A549 (cell line): Measurements from ENCODE around the gene SDSL. TPM values are rescaled to one million over a fixed set of nuclear protein-coding genes. Genes with fewer than 3 reads are reported as not detected.

Experiments
- ATAC-seq, 2 experiments: fragments of 200-7000 bp in 1 of 2; fragments of >200 bp in 1 of 2; cut with Nextera tagmentation in 1 of 2; cut with Tn5 transposase in 1 of 2; 3 replicates each; pipeline versions ENCODE4 v1.8.0 to v1.9.1; 2018 to 2020; ENCODE audit warnings: mild to moderate bottlenecking in 1 of 2, moderate library complexity in 1 of 2
- CTCF ChIA-PET: fragments of 300-600 bp; sonication (Branson Sonifier 250); formaldehyde crosslinking; extraction: SDS; loops from one replicate; lab custom pipeline; 2021; ENCODE audit warnings: antibody characterized with exemption, inconsistent platforms; lab: Yijun Ruan, JAX
- POLR2A ChIA-PET: fragments of 350-600 bp; formaldehyde crosslinking; extraction: SDS; loops from one replicate; lab custom pipeline; 2021; ENCODE audit warnings: antibody characterized with exemption, inconsistent platforms; lab: Yijun Ruan, JAX
- DNase-seq, 2 experiments: peaks; one replicate each; pipeline versions ENCODE4 v3.0.0 to v3.0.0-alpha.2; 2011 to 2016; ENCODE audit warnings: low read depth in 1 of 2, low spot score in 1 of 2
- FAIRE-seq: peaks from 2 replicates; lab custom pipeline; 2011; peaks lifted over from hg19 to GRCh38; lab: Jason Lieb, UNC
- H3K27ac ChIP-seq, 2 experiments: fragments of >200 bp; sonication (Bioruptor Twin); formaldehyde crosslinking; 3 replicates each; pipeline ENCODE4 v1.5.1; 2016 to 2017
- H3K4me1 ChIP-seq: fragments of >200 bp; sonication (Bioruptor Twin); formaldehyde crosslinking; 3 replicates; pipeline ENCODE4 v1.6.1; 2016
- H3K4me2 ChIP-seq: fragments of >200 bp; sonication (Bioruptor Twin); formaldehyde crosslinking; 3 replicates; pipeline ENCODE4 v1.6.1; 2016
- H3K4me3 ChIP-seq: fragments of >200 bp; sonication (Bioruptor Twin); formaldehyde crosslinking; 3 replicates; pipeline ENCODE4 v1.5.1; 2016
- H3K9me3 ChIP-seq: fragments of >200 bp; sonication (Bioruptor Twin); formaldehyde crosslinking; 3 replicates; pipeline ENCODE4 v1.6.1; 2016
- BCL3 ChIP-seq: fragments of >200 bp; sonication (Bioruptor Twin); formaldehyde crosslinking; IDR thresholded peaks from 3 replicates; pipeline ENCODE4 v1.6.1; 2016
- CBX8 ChIP-seq: fragments of 200-600 bp; sonication (generic); IDR thresholded peaks from 2 replicates; pipeline ENCODE4 v1.6.1; 2016
- CTCF ChIP-seq: fragments of >200 bp; sonication (Bioruptor Twin); formaldehyde crosslinking; IDR thresholded peaks from 3 replicates; pipeline ENCODE4 v1.5.1; 2016
- EHMT2 ChIP-seq: fragments of 200-600 bp; sonication (generic); IDR thresholded peaks from 2 replicates; pipeline ENCODE4 v1.6.1; 2016; ENCODE audit warnings: antibody characterized with exemption, low read depth, mild to moderate bottlenecking, moderate library complexity
- HOXB13 ChIP-seq: fragments of 250-450 bp; sonication (Bioruptor Pico); IDR thresholded peaks from 2 replicates; pipeline ENCODE4 v1.5.0; 2020; ENCODE audit warnings: low read depth, mild to moderate bottlenecking, moderate library complexity
- HOXB5 ChIP-seq: fragments of 250-450 bp; sonication (Bioruptor Pico); IDR thresholded peaks from 2 replicates; pipeline ENCODE4 v1.5.0; 2020; ENCODE audit warnings: mild to moderate bottlenecking, moderate library complexity
- JUN ChIP-seq, 2 experiments: fragments of >200 bp; sonication (Bioruptor Twin); formaldehyde crosslinking; IDR thresholded peaks; 2 replicates in 1 of 2; 3 replicates in 1 of 2; pipeline ENCODE4 v1.6.1; 2016 to 2017
- JUNB ChIP-seq: fragments of >200 bp; sonication (Bioruptor Twin); formaldehyde crosslinking; IDR thresholded peaks from 2 replicates; pipeline ENCODE4 v1.6.1; 2016
- MYC ChIP-seq: IDR thresholded peaks from 2 replicates; pipeline ENCODE4 v1.6.1; 2012; ENCODE audit warnings: mild to moderate bottlenecking, inconsistent platforms, low read length, improper control_type of control experiment, borderline replicate concordance
- NFE2L2 ChIP-seq: fragments of 150-350 bp; conservative IDR thresholded peaks from 2 replicates; pipeline ENCODE4 v1.6.1; 2014; ENCODE audit warnings: low read length
- PBX3 ChIP-seq: IDR thresholded peaks from 2 replicates; pipeline ENCODE4 v1.6.1; 2012
- PHF8 ChIP-seq: fragments of 200-600 bp; sonication (generic); IDR thresholded peaks from 2 replicates; pipeline ENCODE4 v1.6.1; 2016; ENCODE audit warnings: low read depth, mild to moderate bottlenecking, antibody characterized with exemption, moderate library complexity, borderline replicate concordance
- RARB ChIP-seq: fragments of 250-450 bp; sonication (Bioruptor Pico); IDR thresholded peaks from 2 replicates; pipeline ENCODE4 v1.8.0; 2021; ENCODE audit warnings: mild to moderate bottlenecking, moderate library complexity
- REST ChIP-seq: fragments of 200-600 bp; sonication (generic); IDR thresholded peaks from 2 replicates; pipeline ENCODE4 v1.6.1; 2016; ENCODE audit warnings: antibody characterized with exemption, mild to moderate bottlenecking, moderate library complexity
- SREBF2 ChIP-seq: fragments of 450-650 bp; IDR thresholded peaks from 2 replicates; pipeline ENCODE4 v1.6.1; 2014; ENCODE audit warnings: mild to moderate bottlenecking, moderate library complexity
- USF2 ChIP-seq: fragments of 450-650 bp; IDR thresholded peaks from 2 replicates; pipeline ENCODE4 v1.6.1; 2014; ENCODE audit warnings: antibody characterized with exemption
- ZFP36 ChIP-seq: fragments of 450-650 bp; IDR thresholded peaks from 2 replicates; pipeline ENCODE4 v1.6.1; 2014; ENCODE audit warnings: borderline replicate concordance; ENCODE audit not compliant: partially characterized antibody
- ZSCAN20 ChIP-seq: fragments of 250-450 bp; sonication (Bioruptor Pico); IDR thresholded peaks from 2 replicates; pipeline ENCODE4 v1.8.0; 2022; ENCODE audit warnings: mild to moderate bottlenecking, moderate library complexity
- WGBS: methylation state at CpG from one replicate; pipeline ENCODE4 v1.1.6; 2017; ENCODE audit errors: missing lambda C conversion rate; 5-methylcytosine and 5-hydroxymethylcytosine counted together
- polyA plus RNA-seq, 4 experiments: library from polyadenylated mRNA; depleted of rRNA in 3 of 4; stranded (reverse); fragments of >200 nt; fragmentation: RNase III in 1 of 4; extraction: RNeasy Plus Mini Kit Qiagen cat#74134 plus additional on column Dnase treatment in 1 of 4; gene quantifications; 2 replicates in 3 of 4; 3 replicates in 1 of 4; pipeline ENCODE4 v1.2.3, GENCODE V29; 2011 to 2017

The SDSL gene
- polyA plus RNA-seq, 2 of the 4 experiments (the other 2 are of a cell fraction) = 21.0 to 26.7 TPM

- TF ChIP-seq SREBF2 (no peak), PBX3 (no peak), JUN (IDR thresholded peaks at IDR 0.05) (no peak)
- TF ChIP-seq, all 56 proteins: peak for 0
- Histone ChIP-seq H3K4me1 (peaks cover 3% of the 10 kb centered on the region; the same call in 1 of the 3 replicates), H3K4me3 (no peak overlapping the region), H3K9me3 (no peaks in the 10 kb centered on the region), H3K4me2 (no peak overlapping the region), H3K27ac (no peak overlapping the region)
- WGBS = 43% methylated on average over 32 of the region's 51 CpGs
- FAIRE-seq (no peak), ATAC-seq (no peak), DNase-seq (no peak)
- POLR2A ChIA-PET = no interaction called here
- CTCF ChIA-PET = interaction anchor here (0.5 to 3.7 kb wide), 3 partner anchors 10 to 50 kb away, joined by 3 to 16 read pairs (median 4); no protein-coding TSS in a partner anchor
Measured at GRCh38 chr12:113472191-113473121, 50.3 kb downstream of the SDSL start.

GRCh38 chr12:113473400-113473799 is 51.2 kb downstream of the SDSL start:
- 45% methylated on average over 6 of the region's 6 CpGs for WGBS
- no peak for FAIRE-seq
- POLR2A ChIA-PET = no interaction called here

More at GRCh38 chr12:113473400-113473799, 51.2 kb downstream of the SDSL start:
- CTCF ChIA-PET = interaction anchor here (1.7 to 3.7 kb wide), 2 partner anchors 11 to 38 kb away, joined by 4 to 16 read pairs; no protein-coding TSS in a partner anchor
- no peak overlapping the region for H3K4me2 ChIP-seq
- DNase-seq (no peak), ATAC-seq (no peak)
- no peaks in the 10 kb centered on the region for H3K4me1 ChIP-seq
- H3K27ac ChIP-seq = no peak overlapping the region
- no peak overlapping the region for H3K4me3 ChIP-seq
- TF ChIP-seq PBX3 (no peak), ZFP36 (no peak), CBX8 (no peak), ZSCAN20 (CRISPR knock-in tag) (no peak), REST (no peak), NFE2L2 (no peak), HOXB5 (no peak), USF2 (no peak), HOXB13 (no peak), JUNB (no peak), BCL3 (no peak), PHF8 (no peak), RARB (no peak), EHMT2 (no peak), CTCF (no peak), MYC (no peak)
- TF ChIP-seq, all 56 proteins: peak for 0
- no peaks in the 10 kb centered on the region for H3K9me3 ChIP-seq
